Thyroid gland (tissue), 4 donors: Measurements from ENCODE around the gene OGFR.

Experiments
- POLR2A ChIP-seq, 2 donors: fragments of 450-650 bp; IDR thresholded peaks; one replicate each; pipeline ENCODE4 v1.6.1; 2017; ENCODE audit warnings: antibody characterized with exemption in 2 of 2, mild to moderate bottlenecking in 2 of 2, moderate library complexity in 1 of 2
- TF ChIP-seq, protein P1 (sequence below), 6 experiments: fragments of 200-600 bp in 3 of 6; fragments of 450-650 bp in 3 of 6; sonication (generic) in 3 of 6; IDR thresholded peaks; one replicate each; pipeline ENCODE4 v1.5.1; 2016 to 2019; ENCODE audit warnings: antibody characterized with exemption in 6 of 6, mild to moderate bottlenecking in 2 of 6, inconsistent platforms in 1 of 6, moderate library complexity in 1 of 6

DNA sequence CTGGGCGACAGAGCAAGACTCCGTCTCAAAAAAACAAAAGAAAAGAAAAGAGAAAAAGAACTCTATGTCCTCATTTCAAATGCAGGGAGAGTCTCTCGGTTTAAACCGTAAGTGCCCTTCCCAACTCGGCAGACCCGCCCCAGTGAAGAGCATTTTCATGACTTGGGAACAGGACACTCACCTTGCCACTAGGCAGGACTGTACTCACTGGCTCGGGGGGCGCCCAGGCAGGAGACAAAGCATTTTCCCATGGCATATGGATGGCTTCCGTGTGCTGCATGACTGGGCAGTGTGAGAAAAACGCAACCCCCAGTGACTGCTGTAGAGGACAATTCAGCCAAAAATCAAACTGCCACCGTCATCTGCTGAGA lies 32.0 kb upstream of the OGFR start:
- TF ChIP-seq, protein P1, sequence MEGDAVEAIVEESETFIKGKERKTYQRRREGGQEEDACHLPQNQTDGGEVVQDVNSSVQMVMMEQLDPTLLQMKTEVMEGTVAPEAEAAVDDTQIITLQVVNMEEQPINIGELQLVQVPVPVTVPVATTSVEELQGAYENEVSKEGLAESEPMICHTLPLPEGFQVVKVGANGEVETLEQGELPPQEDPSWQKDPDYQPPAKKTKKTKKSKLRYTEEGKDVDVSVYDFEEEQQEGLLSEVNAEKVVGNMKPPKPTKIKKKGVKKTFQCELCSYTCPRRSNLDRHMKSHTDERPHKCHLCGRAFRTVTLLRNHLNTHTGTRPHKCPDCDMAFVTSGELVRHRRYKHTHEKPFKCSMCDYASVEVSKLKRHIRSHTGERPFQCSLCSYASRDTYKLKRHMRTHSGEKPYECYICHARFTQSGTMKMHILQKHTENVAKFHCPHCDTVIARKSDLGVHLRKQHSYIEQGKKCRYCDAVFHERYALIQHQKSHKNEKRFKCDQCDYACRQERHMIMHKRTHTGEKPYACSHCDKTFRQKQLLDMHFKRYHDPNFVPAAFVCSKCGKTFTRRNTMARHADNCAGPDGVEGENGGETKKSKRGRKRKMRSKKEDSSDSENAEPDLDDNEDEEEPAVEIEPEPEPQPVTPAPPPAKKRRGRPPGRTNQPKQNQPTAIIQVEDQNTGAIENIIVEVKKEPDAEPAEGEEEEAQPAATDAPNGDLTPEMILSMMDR (IDR thresholded peaks at IDR 0.05), result no peak
- TF ChIP-seq POLR2A (IDR thresholded peaks at IDR 0.05), result no peak
